ES-I3 (cell line): ENCODE measurements around the gene USP17L24.
"Not testable (repeated sequence)": the region's sequence is repeated elsewhere in the genome, so short reads cannot be mapped to it uniquely, and the experiment has no call there.

Experiments used
- H3K36me3 ChIP-seq: 2 replicates; pipeline ENCODE4 v1.6.1; 2013; ENCODE audit warnings: mild to moderate bottlenecking, low read length, control low read depth, moderate library complexity; ENCODE audit not compliant: insufficient read depth
- H3K4me1 ChIP-seq: 2 replicates; pipeline ENCODE4 v1.6.1; 2013; ENCODE audit warnings: mild to moderate bottlenecking, control low read depth, low read length; ENCODE audit not compliant: insufficient read depth
- H3K9ac ChIP-seq: 2 replicates; pipeline ENCODE4 v1.6.1; 2013; ENCODE audit warnings: low read depth, mild to moderate bottlenecking, low read length, moderate library complexity
- H3K9me3 ChIP-seq: 2 replicates; pipeline ENCODE4 v1.6.1; 2013; ENCODE audit warnings: mild to moderate bottlenecking, low read length, moderate library complexity; ENCODE audit not compliant: control insufficient read depth, insufficient read depth

USP17L24 gene

GRCh38 chr4:9324865-9325264 is at the start of gene USP17L24:
Gene USP17L24, plus strand, starts transcription at chr4:9325165. Its CDS starts 0 bp downstream, at chr4:9325165.
- not testable (repeated sequence) for H3K4me1 ChIP-seq, H3K9me3 ChIP-seq, H3K36me3 ChIP-seq, H3K9ac ChIP-seq

GRCh38 chr4:9324191-9324590 is 774 bp upstream of the USP17L24 start:
- H3K4me1 ChIP-seq, H3K36me3 ChIP-seq, H3K9ac ChIP-seq, H3K9me3 ChIP-seq: not testable (repeated sequence)

GRCh38 chr4:9329611-9330010 is 4.6 kb downstream of the USP17L24 start, which contains the start of gene USP17L25:
Gene USP17L25, plus strand, starts transcription at chr4:9329911. Its CDS starts 0 bp downstream, at chr4:9329911.
- not testable (repeated sequence) for H3K9ac ChIP-seq, H3K9me3 ChIP-seq, H3K36me3 ChIP-seq, H3K4me1 ChIP-seq

DNA sequence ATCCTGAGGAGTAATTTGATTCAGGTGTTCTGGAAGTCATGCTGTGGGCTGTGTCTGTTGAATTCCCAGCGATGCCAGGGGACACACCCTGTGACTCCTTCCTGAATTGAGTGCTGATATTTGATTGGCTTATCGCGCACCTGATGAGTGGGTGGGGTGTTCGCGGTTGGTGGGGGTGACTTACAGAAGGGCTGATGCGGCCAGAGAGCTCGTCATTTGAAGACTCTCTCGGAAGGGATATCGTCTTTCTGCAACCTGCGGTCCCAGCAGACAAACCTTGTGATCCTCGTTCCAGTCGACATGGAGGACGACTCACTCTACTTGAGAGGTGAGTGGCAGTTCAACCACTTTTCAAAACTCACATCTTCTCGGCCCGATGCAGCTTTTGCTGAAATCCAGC is 9.4 kb downstream of the USP17L24 start, which contains the start of gene USP17L26:
USP17L26 (plus strand) TSS at position 301 of the 400 bp plus-strand sequence; CDS start at position 301, 0 bp downstream.
- not testable (repeated sequence) for H3K9me3 ChIP-seq, H3K9ac ChIP-seq

DNA sequence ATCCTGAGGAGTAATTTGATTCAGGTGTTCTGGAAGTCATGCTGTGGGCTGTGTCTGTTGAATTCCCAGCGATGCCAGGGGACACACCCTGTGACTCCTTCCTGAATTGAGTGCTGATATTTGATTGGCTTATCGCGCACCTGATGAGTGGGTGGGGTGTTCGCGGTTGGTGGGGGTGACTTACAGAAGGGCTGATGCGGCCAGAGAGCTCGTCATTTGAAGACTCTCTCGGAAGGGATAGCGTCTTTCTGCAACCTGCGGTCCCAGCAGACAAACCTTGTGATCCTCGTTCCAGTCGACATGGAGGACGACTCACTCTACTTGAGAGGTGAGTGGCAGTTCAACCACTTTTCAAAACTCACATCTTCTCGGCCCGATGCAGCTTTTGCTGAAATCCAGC is 14.1 kb downstream of the USP17L24 start, which contains the start of gene USP17L5:
USP17L5 (plus strand) TSS at position 301 of the 400 bp plus-strand sequence; CDS start at position 301, 0 bp downstream.
- H3K36me3 ChIP-seq, H3K9me3 ChIP-seq, H3K9ac ChIP-seq, H3K4me1 ChIP-seq: not testable (repeated sequence)

More for the DNA sequence above, 9.4 kb downstream of the USP17L24 start, which contains the start of gene USP17L26:
- not testable (repeated sequence) for H3K4me1 ChIP-seq, H3K36me3 ChIP-seq

DNA sequence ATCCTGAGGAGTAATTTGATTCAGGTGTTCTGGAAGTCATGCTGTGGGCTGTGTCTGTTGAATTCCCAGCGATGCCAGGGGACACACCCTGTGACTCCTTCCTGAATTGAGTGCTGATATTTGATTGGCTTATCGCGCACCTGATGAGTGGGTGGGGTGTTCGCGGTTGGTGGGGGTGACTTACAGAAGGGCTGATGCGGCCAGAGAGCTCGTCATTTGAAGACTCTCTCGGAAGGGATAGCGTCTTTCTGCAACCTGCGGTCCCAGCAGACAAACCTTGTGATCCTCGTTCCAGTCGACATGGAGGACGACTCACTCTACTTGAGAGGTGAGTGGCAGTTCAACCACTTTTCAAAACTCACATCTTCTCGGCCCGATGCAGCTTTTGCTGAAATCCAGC is 18.9 kb downstream of the USP17L24 start, which contains the start of gene USP17L27:
USP17L27 (plus strand) TSS at position 301 of the 400 bp plus-strand sequence; CDS start at position 301, 0 bp downstream.
- not testable (repeated sequence) for H3K4me1 ChIP-seq, H3K9ac ChIP-seq, H3K9me3 ChIP-seq, H3K36me3 ChIP-seq

- H3K36me3 ChIP-seq, H3K9ac ChIP-seq, H3K4me1 ChIP-seq, H3K9me3 ChIP-seq: not testable (repeated sequence)
Measured at GRCh38 chr4:9348593-9348992, 23.6 kb downstream of the USP17L24 start, which contains the start of gene USP17L28. Gene USP17L28, plus strand, starts transcription at chr4:9348893. Its CDS starts 0 bp downstream, at chr4:9348893.

DNA sequence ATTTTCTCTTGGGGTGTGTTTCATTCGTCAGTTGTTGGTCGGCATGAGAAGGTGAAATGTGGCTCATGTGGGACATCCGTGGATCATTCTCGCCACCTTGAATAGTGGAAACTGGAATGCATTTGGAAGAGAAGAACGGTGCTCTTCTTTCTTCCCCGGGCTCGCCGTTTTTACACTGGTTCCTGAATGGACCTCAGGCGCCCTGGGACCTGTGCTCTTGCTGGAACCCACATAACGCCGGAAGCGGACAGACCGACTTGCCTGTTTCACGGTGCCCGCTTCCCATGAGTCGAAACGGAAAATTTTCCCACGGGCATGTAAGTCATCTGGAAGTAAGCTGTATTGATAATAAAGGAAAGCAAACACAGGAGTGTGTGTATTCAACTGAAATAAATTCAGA is 25.9 kb downstream of the USP17L24 start:
- H3K36me3 ChIP-seq, H3K9ac ChIP-seq, H3K9me3 ChIP-seq, H3K4me1 ChIP-seq: not testable (repeated sequence)

GRCh38 chr4:9353338-9353737 is 28.4 kb downstream of the USP17L24 start, which contains the start of gene USP17L29:
Gene USP17L29, plus strand, starts transcription at chr4:9353638. Its CDS starts 0 bp downstream, at chr4:9353638.
- not testable (repeated sequence) for H3K4me1 ChIP-seq, H3K36me3 ChIP-seq, H3K9ac ChIP-seq, H3K9me3 ChIP-seq

DNA sequence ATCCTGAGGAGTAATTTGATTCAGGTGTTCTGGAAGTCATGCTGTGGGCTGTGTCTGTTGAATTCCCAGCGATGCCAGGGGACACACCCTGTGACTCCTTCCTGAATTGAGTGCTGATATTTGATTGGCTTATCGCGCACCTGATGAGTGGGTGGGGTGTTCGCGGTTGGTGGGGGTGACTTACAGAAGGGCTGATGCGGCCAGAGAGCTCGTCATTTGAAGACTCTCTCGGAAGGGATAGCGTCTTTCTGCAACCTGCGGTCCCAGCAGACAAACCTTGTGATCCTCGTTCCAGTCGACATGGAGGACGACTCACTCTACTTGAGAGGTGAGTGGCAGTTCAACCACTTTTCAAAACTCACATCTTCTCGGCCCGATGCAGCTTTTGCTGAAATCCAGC is 37.9 kb downstream of the USP17L24 start, which contains the start of gene USP17L30:
USP17L30 (plus strand) TSS at position 301 of the 400 bp plus-strand sequence; CDS start at position 301, 0 bp downstream.
- not testable (repeated sequence) for H3K9ac ChIP-seq, H3K36me3 ChIP-seq, H3K9me3 ChIP-seq, H3K4me1 ChIP-seq
